OCI-LY1 (cell line): ENCODE results near the gene SOAT1.

Experiments
- EZH2 ChIP-seq: fragments of 200-600 bp; sonication (generic), shearing (Covaris generic); IDR thresholded peaks from 2 replicates; pipeline ENCODE4 v1.8.0; 2017; ENCODE audit warnings: borderline replicate concordance, mixed run types, mild to moderate bottlenecking, antibody characterized with exemption, low read length, moderate library complexity, mixed read lengths
- TF ChIP-seq, protein P1 (sequence below): fragments of 200-600 bp; sonication (generic), shearing (Covaris generic); IDR thresholded peaks from 2 replicates; pipeline ENCODE4 v1.5.1; 2017; ENCODE audit warnings: mild to moderate bottlenecking, antibody characterized with exemption, low read length, moderate library complexity, mixed read lengths

DNA sequence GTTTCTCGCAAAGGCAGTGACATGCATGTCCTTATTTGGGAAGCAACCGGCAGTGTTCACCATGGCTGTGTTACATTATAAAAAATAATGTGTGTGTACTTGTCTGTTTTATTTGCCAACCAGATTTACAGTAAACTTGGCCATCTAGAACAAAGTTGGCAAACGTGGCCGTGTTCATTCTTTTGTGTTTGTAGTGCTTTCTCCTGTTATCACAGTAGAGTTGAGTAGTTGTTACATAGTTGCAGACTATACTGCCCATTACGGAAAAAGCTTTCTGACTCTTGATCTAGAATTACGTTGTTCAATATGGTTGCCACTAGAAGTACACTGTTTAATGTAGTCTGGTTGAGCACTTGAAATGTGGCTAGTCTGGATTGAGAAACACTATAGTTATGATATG lies 19.4 kb downstream of the SOAT1 start:
- TF ChIP-seq, protein P1, sequence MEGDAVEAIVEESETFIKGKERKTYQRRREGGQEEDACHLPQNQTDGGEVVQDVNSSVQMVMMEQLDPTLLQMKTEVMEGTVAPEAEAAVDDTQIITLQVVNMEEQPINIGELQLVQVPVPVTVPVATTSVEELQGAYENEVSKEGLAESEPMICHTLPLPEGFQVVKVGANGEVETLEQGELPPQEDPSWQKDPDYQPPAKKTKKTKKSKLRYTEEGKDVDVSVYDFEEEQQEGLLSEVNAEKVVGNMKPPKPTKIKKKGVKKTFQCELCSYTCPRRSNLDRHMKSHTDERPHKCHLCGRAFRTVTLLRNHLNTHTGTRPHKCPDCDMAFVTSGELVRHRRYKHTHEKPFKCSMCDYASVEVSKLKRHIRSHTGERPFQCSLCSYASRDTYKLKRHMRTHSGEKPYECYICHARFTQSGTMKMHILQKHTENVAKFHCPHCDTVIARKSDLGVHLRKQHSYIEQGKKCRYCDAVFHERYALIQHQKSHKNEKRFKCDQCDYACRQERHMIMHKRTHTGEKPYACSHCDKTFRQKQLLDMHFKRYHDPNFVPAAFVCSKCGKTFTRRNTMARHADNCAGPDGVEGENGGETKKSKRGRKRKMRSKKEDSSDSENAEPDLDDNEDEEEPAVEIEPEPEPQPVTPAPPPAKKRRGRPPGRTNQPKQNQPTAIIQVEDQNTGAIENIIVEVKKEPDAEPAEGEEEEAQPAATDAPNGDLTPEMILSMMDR: no peak
- TF ChIP-seq EZH2: no peak
